Caki2 (cell line): ENCODE results near the gene OR52W1. TPM values are rescaled to one million over a fixed set of nuclear protein-coding genes. Genes with fewer than 3 reads are reported as not detected.
"Not testable (repeated sequence)": the region's sequence is repeated elsewhere in the genome, so short reads cannot be mapped to it uniquely, and the experiment has no call there.

Source experiments
- DNase-seq: peaks from one replicate; pipeline ENCODE4 v3.0.0-alpha.2; 2015; ENCODE audit warnings: low read depth
- in situ Hi-C: cut with HindIII; loops from 2 replicates; pipeline ENCODE4 v1.10.0; 2016; ENCODE audit warnings: low sequenced_read_pairs, low pct_unique_long_range_greater_than_20kb, mixed read lengths
- total RNA-seq: library from RNA; depleted of rRNA; stranded (reverse); fragments of >200 nt; shearing (Covaris generic); gene quantifications from 2 replicates; pipeline ENCODE4 v1.2.3, GENCODE V29; 2014; ENCODE audit warnings: low replicate concordance; rRNA removed

The OR52W1 gene
- total RNA-seq, 1 experiment from 2014 or later: not detected

DNA sequence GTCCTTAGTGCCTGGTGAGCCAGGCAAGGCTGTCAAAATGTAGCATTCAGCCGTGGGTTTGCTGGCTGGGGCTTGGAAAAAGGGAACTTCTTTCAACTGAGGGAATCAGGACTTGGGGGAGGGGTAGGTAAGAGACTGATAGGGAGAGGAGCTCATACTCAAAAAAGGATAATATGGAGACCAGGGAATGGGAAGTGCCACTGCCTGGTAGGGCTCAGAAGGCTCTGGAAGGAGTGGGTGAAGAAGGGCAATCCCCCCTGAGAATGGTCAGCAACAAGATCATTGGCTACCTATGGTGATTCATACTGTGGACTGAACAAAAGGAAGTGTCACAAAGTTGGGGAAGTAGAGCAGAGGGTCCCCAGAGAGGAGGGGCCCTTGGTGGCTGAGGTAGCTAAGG lies 41.8 kb downstream of the OR52W1 start:
- in situ Hi-C loops: no loop called here
- no peak for DNase-seq

DNA sequence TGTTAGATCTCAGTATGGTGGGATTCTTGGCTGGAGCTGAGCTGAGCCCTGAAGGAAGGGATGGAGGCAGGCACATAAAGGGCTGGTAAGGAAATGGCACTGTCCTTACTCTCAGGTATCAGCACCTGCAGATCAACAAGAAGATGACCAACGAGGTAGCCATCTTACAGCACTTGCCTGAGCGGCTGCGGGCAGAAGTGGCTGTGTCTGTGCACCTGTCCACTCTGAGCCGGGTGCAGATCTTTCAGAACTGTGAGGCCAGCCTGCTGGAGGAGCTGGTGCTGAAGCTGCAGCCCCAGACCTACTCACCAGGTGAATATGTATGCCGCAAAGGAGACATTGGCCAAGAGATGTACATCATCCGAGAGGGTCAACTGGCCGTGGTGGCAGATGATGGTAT lies 42.3 kb downstream of the OR52W1 start:
- no peak for DNase-seq
- in situ Hi-C loops: no loop called here

- in situ Hi-C loops: no loop called here
- DNase-seq: no peak
Measured at GRCh38 chr11:6245536-6245935, 46.5 kb downstream of the OR52W1 start.

DNA sequence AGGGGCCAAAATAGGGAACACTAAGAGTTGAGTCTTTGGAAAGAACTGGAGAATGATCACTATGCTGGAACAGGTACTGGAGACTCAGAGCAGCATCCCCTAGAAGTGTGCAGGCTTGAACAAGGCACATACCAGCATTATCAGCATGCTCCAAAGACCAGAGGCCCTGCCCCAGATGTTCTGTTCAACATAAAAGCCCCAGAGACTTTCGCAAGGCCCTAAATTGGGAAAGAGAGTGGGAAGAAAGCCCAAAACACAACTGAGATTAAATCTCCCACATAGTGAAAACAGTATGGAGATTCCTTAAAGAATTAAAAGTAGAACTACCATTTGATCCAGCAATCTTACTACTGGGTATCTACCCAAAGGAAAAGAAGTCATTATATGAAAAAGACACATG lies 49.2 kb downstream of the OR52W1 start:
- no peak for DNase-seq
- in situ Hi-C loops: no loop called here

DNA sequence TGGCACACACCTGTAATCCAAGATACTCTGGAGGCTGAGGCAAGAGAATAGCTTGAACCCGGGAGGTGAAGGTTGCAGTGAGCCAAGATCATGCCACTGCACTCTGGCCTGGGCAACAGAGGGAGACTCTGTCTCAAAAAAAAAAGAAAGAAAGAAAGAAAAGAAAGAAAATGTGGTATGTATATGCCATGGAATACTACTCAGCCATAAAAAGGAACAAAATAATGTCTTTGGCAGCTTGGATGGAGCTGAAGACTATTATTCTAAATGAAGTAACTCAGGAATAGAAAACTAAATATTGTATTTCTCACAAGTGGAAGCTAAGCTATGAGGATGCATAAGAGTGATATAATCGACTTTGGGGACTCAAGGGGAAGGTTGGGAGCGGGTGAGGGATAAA lies 49.9 kb downstream of the OR52W1 start:
- DNase-seq, in situ Hi-C loops: not testable (repeated sequence)

Other genes with a start within 250 kb of the OR52W1 start
- not detected in 2 replicates for gene OR56A5, start 230.7 kb upstream of the OR52W1 start, total RNA-seq
- not detected in 2 replicates for gene OR52L1, start 212.2 kb upstream of the OR52W1 start, total RNA-seq
- gene OR56A4, start 192.3 kb upstream of the OR52W1 start, total RNA-seq: not detected in 2 replicates
- gene OR56A1, start 168.5 kb upstream of the OR52W1 start, total RNA-seq: not detected in 2 replicates
- not detected in 2 replicates for gene OR56B4, start 91.5 kb upstream of the OR52W1 start, total RNA-seq
- not detected in 2 replicates for gene OR52B2, start 28.9 kb upstream of the OR52W1 start, total RNA-seq
- gene C11orf42, start 6.3 kb downstream of the OR52W1 start, total RNA-seq: not detected in 2 replicates
- 10.9 and 14.0 TPM in 2 replicates for gene FHIP1B, start 35.4 kb downstream of the OR52W1 start, total RNA-seq
- not detected in 2 replicates for gene CNGA4, start 39.9 kb downstream of the OR52W1 start, total RNA-seq
- not detected in 2 replicates for gene CCKBR, start 60.6 kb downstream of the OR52W1 start, total RNA-seq
- gene CAVIN3, start 121.3 kb downstream of the OR52W1 start, total RNA-seq: 278 and 342 TPM in 2 replicates
- gene SMPD1, start 191.2 kb downstream of the OR52W1 start, total RNA-seq: 13.0 and 14.9 TPM in 2 replicates
- gene APBB1, start 219.9 kb downstream of the OR52W1 start, total RNA-seq: 9.2 and 19.4 TPM in 2 replicates
- gene HPX, start 241.8 kb downstream of the OR52W1 start, total RNA-seq: 9.0 TPM in 1 of 2 replicates, not detected in the other